LNCaP clone FGC (cell line): Measurements from ENCODE around the gene LBHD1.

Source experiments
- DNase-seq: peaks from one replicate; pipeline ENCODE4 v3.0.0-alpha.2; 2011; ENCODE audit warnings: low read depth
- H3K4me3 ChIP-seq: 2 replicates; pipeline ENCODE4 v1.5.1; 2011; ENCODE audit warnings: mild to moderate bottlenecking, low read depth, low read length, control low read depth
- TF ChIP-seq, protein P1 (sequence below): IDR thresholded peaks from 2 replicates; pipeline ENCODE4 v1.5.1; 2012; ENCODE audit warnings: mild to moderate bottlenecking; ENCODE audit not compliant: control insufficient read depth, insufficient read depth; ENCODE audit errors: extremely low read depth

The LBHD1 gene

DNA sequence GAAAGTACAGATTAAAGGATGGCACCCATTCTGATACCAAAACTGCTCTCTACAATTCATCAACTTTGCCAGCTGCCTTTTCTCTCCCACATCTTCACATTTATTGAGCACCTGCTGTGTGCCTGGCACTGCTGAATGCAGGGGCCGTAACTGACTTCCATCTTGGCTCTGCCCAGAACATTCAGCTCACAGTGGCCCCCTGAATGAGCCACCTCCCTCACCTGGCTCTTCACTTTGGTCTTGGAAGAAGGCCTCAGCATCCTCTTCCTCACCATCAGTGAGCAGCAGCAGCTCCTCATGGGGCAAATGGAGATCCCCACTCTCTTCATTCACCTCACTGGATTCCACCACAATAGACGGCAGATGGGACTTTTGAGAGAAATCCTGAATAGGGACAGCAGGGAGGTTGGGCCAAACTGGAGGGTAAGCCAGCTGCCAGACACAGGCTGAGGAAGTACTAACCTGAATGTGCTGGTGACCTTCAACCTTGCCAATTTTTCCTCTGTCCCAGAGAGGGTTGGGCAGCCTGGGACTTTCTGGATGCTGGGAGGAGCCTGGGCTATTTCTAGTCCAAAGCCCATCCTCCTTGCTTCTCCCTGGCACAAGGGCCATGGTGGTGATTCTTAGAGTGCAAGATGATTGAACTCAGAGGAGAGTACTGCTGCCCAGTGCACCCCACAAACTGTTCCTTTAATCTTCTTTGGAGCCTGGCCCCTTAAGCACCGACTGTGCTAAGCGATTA, 2.5 kb downstream of the LBHD1 start:
- TF ChIP-seq, protein P1, sequence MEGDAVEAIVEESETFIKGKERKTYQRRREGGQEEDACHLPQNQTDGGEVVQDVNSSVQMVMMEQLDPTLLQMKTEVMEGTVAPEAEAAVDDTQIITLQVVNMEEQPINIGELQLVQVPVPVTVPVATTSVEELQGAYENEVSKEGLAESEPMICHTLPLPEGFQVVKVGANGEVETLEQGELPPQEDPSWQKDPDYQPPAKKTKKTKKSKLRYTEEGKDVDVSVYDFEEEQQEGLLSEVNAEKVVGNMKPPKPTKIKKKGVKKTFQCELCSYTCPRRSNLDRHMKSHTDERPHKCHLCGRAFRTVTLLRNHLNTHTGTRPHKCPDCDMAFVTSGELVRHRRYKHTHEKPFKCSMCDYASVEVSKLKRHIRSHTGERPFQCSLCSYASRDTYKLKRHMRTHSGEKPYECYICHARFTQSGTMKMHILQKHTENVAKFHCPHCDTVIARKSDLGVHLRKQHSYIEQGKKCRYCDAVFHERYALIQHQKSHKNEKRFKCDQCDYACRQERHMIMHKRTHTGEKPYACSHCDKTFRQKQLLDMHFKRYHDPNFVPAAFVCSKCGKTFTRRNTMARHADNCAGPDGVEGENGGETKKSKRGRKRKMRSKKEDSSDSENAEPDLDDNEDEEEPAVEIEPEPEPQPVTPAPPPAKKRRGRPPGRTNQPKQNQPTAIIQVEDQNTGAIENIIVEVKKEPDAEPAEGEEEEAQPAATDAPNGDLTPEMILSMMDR = no peak
- peak; percentile 71 for DNase-seq
- no peak overlapping the region for H3K4me3 ChIP-seq

DNA sequence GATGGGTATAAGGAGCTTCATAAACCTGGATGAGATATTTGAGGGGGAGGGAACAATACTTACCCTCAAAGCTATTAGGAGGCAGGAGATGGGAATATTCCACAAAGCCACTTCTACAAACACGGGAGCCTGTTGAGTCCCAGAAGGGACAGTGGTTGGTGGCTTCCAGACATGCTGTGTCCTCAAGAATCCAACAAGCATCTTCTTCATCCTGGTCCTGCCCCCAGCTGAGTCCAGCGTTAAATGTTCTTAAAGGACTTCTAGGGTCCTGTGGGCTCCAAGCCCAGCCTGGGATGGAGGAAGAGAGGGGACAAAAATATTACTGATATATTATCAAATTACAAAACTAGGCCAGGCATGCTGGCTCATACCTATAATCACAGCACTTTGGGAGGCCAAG, 4.6 kb downstream of the LBHD1 start:
- DNase-seq = no peak
- TF ChIP-seq, protein P1 = no peak
- no peak overlapping the region for H3K4me3 ChIP-seq

DNA sequence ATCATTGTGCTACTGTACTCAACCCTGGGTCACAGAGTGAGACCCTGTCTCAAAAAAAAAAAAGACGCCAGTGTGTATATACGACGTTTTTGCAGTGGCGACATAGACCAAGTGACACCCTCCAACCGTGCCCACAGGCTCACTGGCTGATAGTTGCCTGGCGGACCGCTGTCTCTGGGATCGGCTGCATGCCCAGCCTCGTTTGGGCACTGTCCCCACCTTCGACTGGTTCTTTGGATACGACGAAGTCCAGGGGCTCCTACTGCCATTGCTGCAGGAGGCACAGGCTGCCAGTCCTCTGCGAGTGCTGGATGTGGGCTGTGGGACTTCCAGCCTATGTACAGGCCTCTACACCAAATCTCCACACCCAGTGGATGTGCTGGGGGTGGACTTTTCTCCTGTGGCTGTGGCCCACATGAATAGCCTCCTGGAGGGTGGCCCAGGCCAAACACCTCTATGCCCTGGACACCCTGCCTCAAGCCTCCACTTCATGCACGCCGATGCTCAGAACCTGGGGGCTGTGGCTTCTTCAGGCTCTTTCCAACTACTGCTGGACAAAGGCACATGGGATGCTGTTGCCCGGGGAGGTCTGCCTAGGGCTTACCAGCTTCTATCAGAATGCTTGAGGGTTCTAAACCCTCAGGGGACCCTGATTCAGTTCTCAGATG, 5.7 kb downstream of the LBHD1 start:
- DNase-seq = no peak
- TF ChIP-seq, protein P1 = no peak
- peak overlapping the region; percentile 97 for H3K4me3 ChIP-seq

DNA sequence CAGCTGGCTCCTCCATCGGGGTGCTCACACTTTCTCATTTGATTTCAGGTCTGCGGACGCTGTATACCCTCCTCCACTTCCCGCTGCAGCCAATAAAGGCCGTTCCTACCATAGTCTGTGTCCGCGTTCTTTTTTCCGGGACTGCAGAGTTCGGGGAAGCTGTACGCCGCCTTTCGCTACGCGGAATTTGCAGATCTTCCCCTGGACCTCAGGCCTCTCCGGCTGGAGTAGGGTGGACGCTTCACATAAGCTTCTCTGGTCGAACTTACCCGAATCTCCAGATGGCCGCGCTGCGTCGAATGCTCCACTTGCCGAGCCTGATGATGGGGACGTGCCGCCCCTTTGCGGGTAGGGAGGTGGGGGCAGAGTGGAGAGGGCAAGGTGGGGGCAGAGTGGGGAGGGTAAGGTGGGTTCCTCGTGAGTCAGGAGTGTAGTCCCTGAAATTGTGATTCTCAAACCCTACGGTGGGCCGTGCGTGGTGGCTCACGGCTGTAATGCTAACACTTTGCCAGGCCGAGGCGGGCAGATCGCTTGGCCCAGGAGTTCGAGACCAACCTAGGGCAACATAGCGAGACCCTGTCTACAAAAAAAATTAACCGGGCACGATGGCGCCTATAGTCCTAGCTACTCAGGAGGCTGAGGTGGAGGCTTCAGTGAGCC, 6.3 kb downstream of the LBHD1 start:
- TF ChIP-seq, protein P1 = no peak
- DNase-seq = no peak
- H3K4me3 ChIP-seq = peak overlapping the region; percentile 97

DNA sequence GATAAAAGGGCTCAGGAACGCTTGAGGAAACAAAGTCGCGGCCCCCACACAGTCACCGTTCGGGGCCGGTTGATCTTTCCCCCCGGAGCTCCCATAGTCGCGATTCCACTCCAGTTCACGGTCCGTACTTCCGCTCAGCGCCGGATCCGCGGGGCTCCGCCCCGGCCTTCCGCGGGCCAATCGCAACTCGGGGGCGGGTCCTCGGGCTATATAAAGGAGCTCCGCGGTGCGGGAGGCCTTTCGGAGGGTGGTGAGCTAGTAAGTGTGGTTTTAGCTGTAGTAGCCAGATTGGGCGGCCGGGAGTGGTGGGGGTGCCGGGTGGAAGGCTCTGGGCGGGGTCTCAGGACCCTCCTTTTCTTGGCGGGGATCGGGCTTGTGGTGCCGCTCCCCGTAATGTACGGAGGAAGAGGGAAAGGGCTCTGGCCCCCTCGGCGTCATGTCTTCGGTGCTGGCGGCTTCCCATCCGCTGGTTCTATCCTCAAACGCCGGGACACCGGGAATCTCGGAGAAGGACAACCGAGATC, 6.9 kb downstream of the LBHD1 start, which contains the start of the genes C11orf98 and CSKMT:
Gene C11orf98 (minus strand): TSS at position 136 of the 524 bp plus-strand sequence. CDS start 41 bp downstream, at position 95.
Gene CSKMT (plus strand): TSS at position 238 of the 524 bp plus-strand sequence. CDS start 568 bp downstream, outside the sequence.
- H3K4me3 ChIP-seq = peak within 1 kb of the TSS; percentile 97
- no peak for DNase-seq
- TF ChIP-seq, protein P1 = no peak

DNA sequence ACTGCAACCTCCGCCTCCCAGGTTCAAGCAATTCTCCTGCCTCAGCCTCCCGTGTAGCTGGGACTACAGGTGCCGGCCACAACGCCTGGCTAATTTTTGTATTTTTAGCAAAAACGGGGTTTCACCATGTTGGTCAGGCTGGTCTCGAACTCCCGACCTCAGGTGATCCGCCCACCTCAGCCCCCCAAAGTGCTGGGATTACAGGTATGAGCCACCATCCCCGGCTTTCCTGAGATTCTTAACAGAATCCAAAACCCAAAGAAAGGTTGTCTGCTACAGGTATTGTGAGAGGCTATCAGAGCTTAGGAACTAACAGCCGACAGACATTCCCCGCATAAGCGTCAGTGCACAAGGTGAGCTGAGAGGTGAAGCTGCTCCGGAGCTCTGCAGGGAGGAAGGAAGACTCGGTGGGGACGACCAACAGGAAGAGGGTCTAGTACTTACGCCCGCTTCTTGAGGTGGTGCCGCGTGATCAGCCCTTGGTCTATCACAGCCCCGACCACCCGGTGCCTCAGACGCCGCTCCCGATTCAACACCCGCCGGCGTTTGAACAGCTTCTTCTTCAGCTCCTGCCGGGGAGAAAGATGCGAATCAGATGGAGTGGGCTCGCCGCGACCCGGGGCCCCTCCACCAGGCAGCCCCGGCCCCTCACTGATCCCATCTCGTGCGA, 7.5 kb downstream of the LBHD1 start:
- H3K4me3 ChIP-seq = peak overlapping the region; percentile 97
- TF ChIP-seq, protein P1 = no peak
- no peak for DNase-seq
